Thyroid gland (tissue), 4 donors: Measurements from ENCODE around the gene TTBK1.

Experiments used
- CTCF ChIP-seq, 6 experiments: fragments of 200-600 bp in 3 of 6; fragments of 450-650 bp in 3 of 6; sonication (generic) in 3 of 6; IDR thresholded peaks; one replicate each; pipeline ENCODE4 v1.5.1; 2016 to 2019; ENCODE audit warnings: antibody characterized with exemption in 6 of 6, mild to moderate bottlenecking in 2 of 6, inconsistent platforms in 1 of 6, moderate library complexity in 1 of 6
- POLR2A ChIP-seq, 2 donors: fragments of 450-650 bp; IDR thresholded peaks; one replicate each; pipeline ENCODE4 v1.6.1; 2017; ENCODE audit warnings: antibody characterized with exemption in 2 of 2, mild to moderate bottlenecking in 2 of 2, moderate library complexity in 1 of 2

GRCh38 chr6:43219119-43219518 lies 24.2 kb upstream of the TTBK1 start:
- TF ChIP-seq POLR2A (IDR thresholded peaks at IDR 0.05) (no peak), CTCF (IDR thresholded peaks at IDR 0.05) (no peak)
